ENCODE data around the gene SENP2. TPM values are rescaled to one million over a fixed set of nuclear protein-coding genes. Genes with fewer than 3 reads are reported as not detected.

SENP2 gene
- polyA plus RNA-seq, 2 of the 4 experiments (the other 2 are of a cell fraction) = 19.7 to 22.4 TPM

- 90% methylated on average over 7 of the region's 12 CpGs for WGBS (ENCODE audit: missing lambda C conversion rate)
- no peak overlapping the region; a peak in 1 of 6 replicates for H3K27ac ChIP-seq
- ATAC-seq (no peak), FAIRE-seq (no peak), DNase-seq (ENCODE audit: low read depth in 1 of 2, low spot score in 1 of 2) (no peak)
- CTCF ChIA-PET = interaction anchor here (1.3 kb wide), 1 partner anchor 23 kb away, joined by 4 read pairs; no protein-coding TSS in a partner anchor
- H3K4me2 ChIP-seq = no peak overlapping the region
- POLR2A ChIA-PET = no interaction called here
- H3K4me1 ChIP-seq = peaks cover 23% of the 10 kb centered on the region
- TF ChIP-seq RARB (CRISPR knock-in tag; IDR thresholded peaks at IDR 0.05) (no peak), TFCP2L1 (CRISPR knock-in tag; IDR thresholded peaks at IDR 0.05) (no peak), CBX8 (IDR thresholded peaks at IDR 0.05) (no peak), USF2 (IDR thresholded peaks at IDR 0.05) (no peak), BHLHE40 (IDR thresholded peaks at IDR 0.05; ENCODE audit: low read depth, low read length) (no peak), EHMT2 (IDR thresholded peaks at IDR 0.05; ENCODE audit: low read depth) (no peak), MYC (IDR thresholded peaks at IDR 0.05; ENCODE audit: borderline replicate concordance, low read length) (no peak), ZFP36 (IDR thresholded peaks at IDR 0.05; ENCODE audit: borderline replicate concordance, partially characterized antibody) (no peak), CBX2 (IDR thresholded peaks at IDR 0.05; ENCODE audit: borderline replicate concordance, low read depth) (no peak), RFX5 (IDR thresholded peaks at IDR 0.05) (no peak), NR3C1 (IDR thresholded peaks at IDR 0.05) (no peak), ZNF302 (CRISPR knock-in tag; IDR thresholded peaks at IDR 0.05) (no peak), TP53 (CRISPR knock-in tag; IDR thresholded peaks at IDR 0.05) (no peak), REST (IDR thresholded peaks at IDR 0.05) (no peak), ESRRA (IDR thresholded peaks at IDR 0.05; ENCODE audit: borderline replicate concordance, low read length) (no peak), SMC3 (IDR thresholded peaks at IDR 0.05) (no peak), E2F6 (IDR thresholded peaks at IDR 0.05; ENCODE audit: borderline replicate concordance, low read depth) (no peak), HEYL (CRISPR knock-in tag; IDR thresholded peaks at IDR 0.05) (no peak), ZSCAN20 (CRISPR knock-in tag; IDR thresholded peaks at IDR 0.05) (no peak), CTCF (IDR thresholded peaks at IDR 0.05) (no peak)
- H3K9me3 ChIP-seq = no peaks in the 10 kb centered on the region
- H3K4me3 ChIP-seq = no peak overlapping the region
These were observed 68.1 kb downstream of the SENP2 start for GRCh38 chr3:185653949-185654757.
